Ectodermal cell (in vitro differentiated cells): ENCODE data around the gene CUTC.

Experiments used
- H3K27ac ChIP-seq: 2 replicates; pipeline ENCODE4 v1.7.0; 2013; ENCODE audit warnings: mild to moderate bottlenecking, low read depth, low read length; ENCODE audit not compliant: insufficient read depth, poor library complexity, severe bottlenecking
- H3K27me3 ChIP-seq: 2 replicates; pipeline ENCODE4 v1.7.0; 2013; ENCODE audit warnings: mild to moderate bottlenecking, low read length; ENCODE audit not compliant: insufficient read depth, control insufficient read depth, poor library complexity, severe bottlenecking
- H3K36me3 ChIP-seq: one replicate; pipeline ENCODE4 v1.7.0; 2013; ENCODE audit warnings: low read length; ENCODE audit not compliant: control insufficient read depth, insufficient read depth
- H3K4me1 ChIP-seq: one replicate; pipeline ENCODE4 v1.7.0; 2013; ENCODE audit warnings: low read length; ENCODE audit not compliant: control insufficient read depth, insufficient read depth
- H3K4me3 ChIP-seq: 2 replicates; pipeline ENCODE4 v1.7.0; 2013; ENCODE audit warnings: low read depth, low read length, control low read depth; ENCODE audit not compliant: insufficient read depth
- H3K9me3 ChIP-seq: 2 replicates; pipeline ENCODE4 v1.7.0; 2013; ENCODE audit warnings: mild to moderate bottlenecking, low read length, moderate library complexity; ENCODE audit not compliant: control insufficient read depth
- WGBS, 2 experiments: methylation state at CpG; one replicate each; pipeline ENCODE4 v1.1.7; 2013; ENCODE audit warnings: missing lambda C conversion rate in 2 of 2; 5-methylcytosine and 5-hydroxymethylcytosine counted together

CUTC gene

GRCh38 chr10:99793819-99794218 lies 61.8 kb downstream of the CUTC start:
- WGBS, 2 experiments, result 82 to 93% methylated on average over 2 of the region's 4 CpGs
- H3K27me3 ChIP-seq, result no peaks in the 10 kb centered on the region
- H3K4me1 ChIP-seq, result no peaks in the 10 kb centered on the region
- H3K36me3 ChIP-seq, result no peaks in the 10 kb centered on the region
- no peak overlapping the region for H3K4me3 ChIP-seq
- H3K27ac ChIP-seq, result no peak overlapping the region
- H3K9me3 ChIP-seq, result no peaks in the 10 kb centered on the region

DNA sequence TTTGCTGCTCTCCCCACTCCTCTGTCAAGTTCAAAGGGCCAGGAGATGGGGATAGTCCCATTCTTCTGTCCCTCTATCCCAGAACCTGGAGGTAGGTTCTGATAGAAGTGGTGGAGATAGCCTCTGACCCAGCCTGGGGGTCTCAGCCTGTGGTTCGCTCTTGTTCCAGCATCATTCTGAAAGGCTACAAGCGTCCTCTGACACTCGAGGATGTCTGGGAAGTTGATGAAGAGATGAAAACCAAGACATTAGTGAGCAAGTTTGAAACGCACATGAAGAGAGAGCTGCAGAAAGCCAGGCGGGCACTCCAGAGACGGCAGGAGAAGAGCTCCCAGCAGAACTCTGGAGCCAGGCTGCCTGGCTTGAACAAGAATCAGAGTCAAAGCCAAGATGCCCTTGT lies 64.9 kb downstream of the CUTC start:
- Histone ChIP-seq H3K27me3 (no peaks in the 10 kb centered on the region), H3K9me3 (no peaks in the 10 kb centered on the region), H3K4me3 (no peak overlapping the region), H3K4me1 (no peaks in the 10 kb centered on the region), H3K27ac (no peak overlapping the region), H3K36me3 (no peaks in the 10 kb centered on the region)
- 92 to 93% methylated on average over 6 of the region's 6 CpGs for WGBS, 2 experiments

- H3K4me3 ChIP-seq, result no peak overlapping the region
- 88 to 89% methylated on average over 4 of the region's 4 CpGs for WGBS, 2 experiments
- H3K27me3 ChIP-seq, result no peaks in the 10 kb centered on the region
- no peak overlapping the region for H3K27ac ChIP-seq
- H3K36me3 ChIP-seq, result no peaks in the 10 kb centered on the region
- H3K9me3 ChIP-seq, result no peaks in the 10 kb centered on the region
- no peaks in the 10 kb centered on the region for H3K4me1 ChIP-seq
These were observed 66.0 kb downstream of the CUTC start for GRCh38 chr10:99798031-99798430.

DNA sequence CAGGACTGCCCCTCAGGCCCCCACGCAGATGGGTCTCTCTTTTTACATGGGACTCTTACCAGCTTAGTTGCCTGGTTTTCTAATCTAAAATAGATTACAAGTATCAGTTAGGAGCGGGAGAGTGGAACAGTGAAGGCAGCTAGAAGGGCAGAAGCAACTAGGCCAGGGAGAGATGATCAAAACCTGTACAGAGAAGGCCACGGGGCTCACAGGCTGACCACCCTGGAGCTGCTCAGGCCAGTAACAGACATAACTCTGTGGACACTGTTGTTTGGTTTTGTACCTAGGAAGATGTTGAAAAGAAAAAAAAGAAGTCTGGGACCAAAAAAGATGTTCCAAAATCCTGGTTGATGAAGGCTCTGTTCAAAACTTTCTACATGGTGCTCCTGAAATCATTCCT lies 66.9 kb downstream of the CUTC start:
- Histone ChIP-seq H3K27me3 (no peaks in the 10 kb centered on the region), H3K4me3 (no peak overlapping the region), H3K9me3 (no peaks in the 10 kb centered on the region), H3K27ac (no peak overlapping the region), H3K4me1 (no peaks in the 10 kb centered on the region), H3K36me3 (no peaks in the 10 kb centered on the region)
- WGBS, 2 experiments, result 93 to 96% methylated on average over 3 of the region's 3 CpGs

- no peaks in the 10 kb centered on the region for H3K36me3 ChIP-seq
- H3K27me3 ChIP-seq, result no peaks in the 10 kb centered on the region
- H3K4me1 ChIP-seq, result no peaks in the 10 kb centered on the region
These were observed 67.6 kb downstream of the CUTC start for GRCh38 chr10:99799613-99800012.

DNA sequence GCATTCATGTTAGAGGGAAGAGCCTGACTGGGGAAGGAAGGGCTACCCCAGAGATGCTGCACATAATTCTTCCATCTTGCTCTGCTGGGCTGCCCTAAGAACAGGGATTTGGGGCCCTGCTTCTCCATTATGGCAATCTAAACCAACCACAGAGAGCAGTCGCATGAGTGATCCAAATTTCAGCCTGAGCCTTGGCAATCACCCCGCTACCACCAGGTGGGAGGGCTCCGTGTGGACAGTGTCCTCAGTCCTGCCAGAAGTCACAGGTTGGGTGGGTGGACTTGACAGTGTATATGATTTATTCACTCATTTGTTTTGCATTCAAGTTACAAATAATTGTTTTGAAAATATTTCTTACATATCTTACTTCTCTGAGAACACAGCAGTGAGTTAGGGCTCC lies 72.4 kb downstream of the CUTC start:
- 88 to 93% methylated on average over 3 of the region's 3 CpGs for WGBS, 2 experiments
- H3K27me3 ChIP-seq, result no peaks in the 10 kb centered on the region
- H3K4me1 ChIP-seq, result no peaks in the 10 kb centered on the region
- H3K36me3 ChIP-seq, result no peaks in the 10 kb centered on the region
- no peak overlapping the region for H3K4me3 ChIP-seq
- H3K27ac ChIP-seq, result no peak overlapping the region
- no peaks in the 10 kb centered on the region for H3K9me3 ChIP-seq

More at GRCh38 chr10:99799613-99800012, 67.6 kb downstream of the CUTC start:
- Histone ChIP-seq H3K4me3 (no peak overlapping the region), H3K9me3 (no peaks in the 10 kb centered on the region), H3K27ac (no peak overlapping the region)
- 91 to 94% methylated on average over 4 of the region's 4 CpGs for WGBS, 2 experiments

GRCh38 chr10:99805190-99805589 lies 73.2 kb downstream of the CUTC start:
- Histone ChIP-seq H3K36me3 (no peaks in the 10 kb centered on the region), H3K4me1 (no peaks in the 10 kb centered on the region), H3K9me3 (no peaks in the 10 kb centered on the region), H3K27me3 (no peaks in the 10 kb centered on the region), H3K4me3 (no peak overlapping the region), H3K27ac (no peak overlapping the region)
- WGBS, 2 experiments, result 89 to 90% methylated on average over 5 of the region's 5 CpGs
